Activated T-cell treated with anti-CD3 and anti-CD28 coated beads for 48 hours (primary cell): ENCODE measurements around the gene ARVCF.
A peak's percentile ranks its signal among the peaks of the same experiment; 100 is the strongest.

Experiments
- DNase-seq: peaks from one replicate; pipeline ENCODE4 v3.0.0-alpha.2; 2020; ENCODE audit warnings: low read depth

Gene ARVCF

GRCh38 chr22:20015971-20016733, 471 bp downstream of the ARVCF start:
- peak; percentile 22 for DNase-seq

- no peak for DNase-seq
Measured at GRCh38 chr22:20015187-20015625, 1.4 kb downstream of the ARVCF start.

GRCh38 chr22:20014526-20015186, 2.0 kb downstream of the ARVCF start:
- DNase-seq: no peak

- DNase-seq: peak; percentile 29
Measured at GRCh38 chr22:20013382-20013871, 3.2 kb downstream of the ARVCF start.

- no peak for DNase-seq
Measured at GRCh38 chr22:20012741-20013331, 3.8 kb downstream of the ARVCF start.

GRCh38 chr22:20011993-20012740, 4.5 kb downstream of the ARVCF start:
- DNase-seq: no peak

GRCh38 chr22:20011123-20011992, 5.3 kb downstream of the ARVCF start:
- DNase-seq: no peak

GRCh38 chr22:20010307-20011122, 6.1 kb downstream of the ARVCF start:
- no peak for DNase-seq

- DNase-seq: no peak
Measured at GRCh38 chr22:20009582-20010306, 6.9 kb downstream of the ARVCF start.

GRCh38 chr22:20009018-20009491, 7.6 kb downstream of the ARVCF start:
- DNase-seq: no peak

- no peak for DNase-seq
Measured at GRCh38 chr22:20008221-20008995, 8.2 kb downstream of the ARVCF start.

- no peak for DNase-seq
Measured at GRCh38 chr22:20004464-20004863, 12.2 kb downstream of the ARVCF start.

- no peak for DNase-seq
Measured at GRCh38 chr22:20003304-20003703, 13.3 kb downstream of the ARVCF start.

GRCh38 chr22:20002636-20003035, 14.0 kb downstream of the ARVCF start:
- DNase-seq: no peak

GRCh38 chr22:20002128-20002527, 14.5 kb downstream of the ARVCF start:
- no peak for DNase-seq

GRCh38 chr22:20001082-20001638, 15.5 kb downstream of the ARVCF start:
- no peak for DNase-seq

GRCh38 chr22:20000246-20001081, 16.2 kb downstream of the ARVCF start:
- no peak for DNase-seq
